ENCODE results near the gene FLRT2.

- TF ChIP-seq CTCF (IDR thresholded peaks at IDR 0.05), result no peak
- TF ChIP-seq POLR2A (IDR thresholded peaks at IDR 0.05), result no peak
These were observed 10.2 kb upstream of the FLRT2 start for GRCh38 chr14:85519661-85520305.
